ENCODE data around the gene GALNT8.
"Not testable (repeated sequence)": the region's sequence is repeated elsewhere in the genome, so short reads cannot be mapped to it uniquely, and the experiment has no call there.

The GALNT8 gene

GRCh38 chr12:4744709-4745108, 24.5 kb downstream of the GALNT8 start:
- no peak for DNase-seq

GRCh38 chr12:4745249-4745648, 25.0 kb downstream of the GALNT8 start:
- DNase-seq = no peak

GRCh38 chr12:4751654-4752053, 31.5 kb downstream of the GALNT8 start:
- not testable (repeated sequence) for DNase-seq

- DNase-seq = no peak
Measured at GRCh38 chr12:4762773-4763172, 42.6 kb downstream of the GALNT8 start.

- DNase-seq = no peak
Measured at GRCh38 chr12:4763549-4763948, 43.3 kb downstream of the GALNT8 start.

- DNase-seq = no peak
Measured at GRCh38 chr12:4766445-4766844, 46.2 kb downstream of the GALNT8 start.

- DNase-seq = no peak
Measured at GRCh38 chr12:4767186-4767585, 47.0 kb downstream of the GALNT8 start.

GRCh38 chr12:4768341-4768740, 48.1 kb downstream of the GALNT8 start:
- DNase-seq = no peak

GRCh38 chr12:4769073-4769472, 48.9 kb downstream of the GALNT8 start:
- no peak for DNase-seq

GRCh38 chr12:4771172-4771959, 51.2 kb downstream of the GALNT8 start:
- DNase-seq = no peak

- no peak for DNase-seq
Measured at GRCh38 chr12:4771960-4772566, 51.9 kb downstream of the GALNT8 start.

- no peak for DNase-seq
Measured at GRCh38 chr12:4775936-4776335, 55.7 kb downstream of the GALNT8 start.

- DNase-seq = no peak
Measured at GRCh38 chr12:4779749-4780148, 59.5 kb downstream of the GALNT8 start.

GRCh38 chr12:4780641-4781611, 60.7 kb downstream of the GALNT8 start:
- DNase-seq = no peak

- DNase-seq = no peak
Measured at GRCh38 chr12:4784404-4785054, 64.3 kb downstream of the GALNT8 start.

- no peak for DNase-seq
Measured at GRCh38 chr12:4786795-4787194, 66.6 kb downstream of the GALNT8 start.

GRCh38 chr12:4787965-4788364, 67.8 kb downstream of the GALNT8 start:
- no peak for DNase-seq

GRCh38 chr12:4789776-4790175, 69.6 kb downstream of the GALNT8 start:
- DNase-seq = no peak

GRCh38 chr12:4791497-4791896, 71.3 kb downstream of the GALNT8 start:
- no peak for DNase-seq

GRCh38 chr12:4794491-4794890, 74.3 kb downstream of the GALNT8 start:
- DNase-seq = no peak

GRCh38 chr12:4796216-4796615, 76.0 kb downstream of the GALNT8 start:
- DNase-seq = no peak

GRCh38 chr12:4796694-4797482, 76.7 kb downstream of the GALNT8 start:
- no peak for DNase-seq

Measured in stimulated activated CD4-positive, alpha-beta T cell treated with anti-CD3 and anti-CD28 coated beads, Interleukin-12 subunit alpha, Interleukin-12 subunit beta, amount 100 ng/mL, for 4 hours (primary cell).